HG03175 (cell line): ENCODE data around the gene FBXO11.
A peak's percentile ranks its signal among the peaks of the same experiment; 100 is the strongest.
"Not testable (repeated sequence)": the region's sequence is repeated elsewhere in the genome, so short reads cannot be mapped to it uniquely, and the experiment has no call there.

Experiments used
- ATAC-seq: cut with Tn5 transposase; IDR thresholded peaks from one replicate; pipeline ENCODE4 v1.9.1; 2021; ENCODE audit warnings: mild to moderate bottlenecking, moderate library complexity; ENCODE audit not compliant: unreplicated experiment

FBXO11 gene

GRCh38 chr2:47899915-47900816 lies 6.1 kb downstream of the FBXO11 start:
- no peak for ATAC-seq

DNA sequence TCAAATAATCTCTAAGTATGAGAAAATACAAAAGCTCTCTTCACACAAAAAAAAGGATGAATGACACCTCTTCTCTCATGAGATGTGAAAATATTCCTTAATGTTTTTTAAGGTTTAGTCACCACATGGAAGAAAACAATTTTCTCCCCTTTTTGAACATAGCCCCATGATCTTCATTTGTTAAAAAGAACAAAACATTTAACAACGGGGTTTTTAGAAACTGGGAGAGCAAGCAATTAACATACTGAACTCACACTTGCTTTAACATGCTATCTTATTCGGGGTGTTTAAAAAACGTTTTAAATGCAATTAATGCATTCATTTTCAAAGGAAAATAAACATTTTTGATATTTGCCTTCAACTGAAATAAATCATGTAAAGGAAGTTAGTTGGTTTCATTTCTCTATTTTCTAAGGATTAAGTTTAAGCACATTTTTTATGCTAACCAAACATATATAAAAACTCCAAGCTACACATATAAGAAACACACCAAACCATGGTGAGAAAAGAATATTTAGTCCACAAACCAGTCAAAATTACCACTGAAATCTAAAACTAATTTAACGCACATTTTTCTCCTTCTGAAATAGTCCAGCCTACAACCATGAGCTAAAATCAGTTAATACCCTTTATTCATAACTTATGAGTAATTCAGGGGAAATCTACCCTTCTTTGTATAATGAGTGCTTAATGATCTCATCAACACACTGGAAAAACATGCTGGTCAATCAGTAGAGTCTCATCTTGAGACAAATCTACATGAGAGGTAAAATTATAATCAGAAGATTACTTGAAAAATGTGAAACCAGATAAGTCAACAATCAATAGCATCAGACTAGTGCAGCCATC lies 8.2 kb downstream of the FBXO11 start:
- peak; percentile 57 for ATAC-seq

GRCh38 chr2:47897191-47897882 lies 9.0 kb downstream of the FBXO11 start:
- ATAC-seq: not testable (repeated sequence)

- ATAC-seq: no peak
Observed at GRCh38 chr2:47896450-47896968, 9.8 kb downstream of the FBXO11 start.

DNA sequence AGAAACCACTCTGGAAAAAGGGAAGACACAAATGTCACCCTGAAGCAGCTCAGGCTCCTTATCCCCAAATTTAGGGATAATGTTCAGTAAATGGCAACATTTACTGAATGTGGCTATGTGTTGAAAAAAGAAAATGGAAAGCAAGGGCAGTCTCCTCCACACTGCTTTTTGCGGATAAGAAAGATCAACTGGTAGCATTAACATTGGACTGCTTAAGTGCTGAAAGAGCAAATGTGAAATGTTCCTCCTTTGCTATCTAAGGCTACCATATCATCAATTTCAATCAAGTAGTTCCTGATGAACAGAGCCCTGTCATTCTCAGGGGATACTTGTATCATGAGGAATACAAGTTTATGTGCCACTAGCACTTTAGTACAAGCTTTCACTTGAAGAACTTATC lies 12.5 kb downstream of the FBXO11 start:
- ATAC-seq: no peak

DNA sequence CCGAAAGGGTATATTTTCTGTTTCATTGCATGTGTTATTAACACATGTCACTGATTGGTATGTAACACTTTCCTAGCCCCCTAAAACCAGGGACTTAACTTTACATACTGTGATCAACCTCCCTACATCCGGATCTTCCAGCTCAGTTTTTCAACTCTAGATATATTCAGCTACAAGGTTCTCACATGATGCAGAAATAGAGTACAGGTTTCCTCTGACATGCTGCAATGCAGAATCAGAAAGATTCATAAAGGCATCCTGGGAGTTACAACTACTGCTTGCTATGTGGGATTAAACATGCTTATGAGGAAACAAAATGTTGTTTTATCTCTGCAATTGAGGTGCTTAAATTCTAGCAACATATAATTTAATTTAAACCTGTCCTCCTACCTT lies 14.0 kb downstream of the FBXO11 start:
- no peak for ATAC-seq

DNA sequence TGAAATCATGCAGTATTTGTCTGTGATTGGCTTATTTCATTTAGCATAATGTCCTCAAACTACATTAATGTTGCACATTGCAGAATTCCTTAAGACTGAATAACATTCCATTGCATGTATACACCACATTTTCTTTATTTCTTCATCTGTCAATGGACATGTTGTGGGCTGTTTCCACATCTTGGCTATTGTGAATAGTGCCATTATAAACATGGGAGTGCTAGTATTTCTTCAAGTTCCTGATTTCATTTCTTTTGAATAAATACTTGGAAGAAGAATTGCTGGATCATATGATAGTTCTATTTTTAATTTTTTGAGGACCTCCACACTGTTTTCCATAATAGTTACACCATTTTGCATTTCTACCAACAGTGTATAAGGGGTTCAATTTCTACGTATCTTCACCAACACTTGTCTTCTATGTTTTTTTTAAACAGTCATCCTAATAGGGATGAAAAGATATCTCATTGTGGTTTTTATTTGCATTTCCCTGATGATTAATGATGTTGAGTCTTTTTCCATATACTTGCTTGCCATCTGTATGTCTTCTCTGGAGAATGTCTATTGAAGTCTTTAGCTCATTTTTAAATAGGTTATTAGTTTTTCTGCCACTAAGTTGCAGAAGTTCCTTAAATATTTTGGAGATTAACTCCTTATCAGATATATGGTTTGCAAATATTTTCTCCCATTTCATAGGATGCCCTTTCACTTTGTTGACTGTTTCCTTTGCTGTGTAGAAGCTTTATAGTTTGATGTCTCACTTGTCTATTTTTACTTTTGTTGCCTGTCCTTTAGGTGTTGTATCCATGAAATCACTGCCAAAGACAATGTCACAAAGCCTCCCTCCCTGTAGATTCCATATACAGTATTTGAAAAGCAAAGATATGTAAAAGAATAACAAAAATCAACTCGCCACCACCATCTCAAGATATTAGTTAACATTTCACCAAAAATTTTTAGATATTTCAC lies 14.6 kb downstream of the FBXO11 start:
- ATAC-seq: no peak

DNA sequence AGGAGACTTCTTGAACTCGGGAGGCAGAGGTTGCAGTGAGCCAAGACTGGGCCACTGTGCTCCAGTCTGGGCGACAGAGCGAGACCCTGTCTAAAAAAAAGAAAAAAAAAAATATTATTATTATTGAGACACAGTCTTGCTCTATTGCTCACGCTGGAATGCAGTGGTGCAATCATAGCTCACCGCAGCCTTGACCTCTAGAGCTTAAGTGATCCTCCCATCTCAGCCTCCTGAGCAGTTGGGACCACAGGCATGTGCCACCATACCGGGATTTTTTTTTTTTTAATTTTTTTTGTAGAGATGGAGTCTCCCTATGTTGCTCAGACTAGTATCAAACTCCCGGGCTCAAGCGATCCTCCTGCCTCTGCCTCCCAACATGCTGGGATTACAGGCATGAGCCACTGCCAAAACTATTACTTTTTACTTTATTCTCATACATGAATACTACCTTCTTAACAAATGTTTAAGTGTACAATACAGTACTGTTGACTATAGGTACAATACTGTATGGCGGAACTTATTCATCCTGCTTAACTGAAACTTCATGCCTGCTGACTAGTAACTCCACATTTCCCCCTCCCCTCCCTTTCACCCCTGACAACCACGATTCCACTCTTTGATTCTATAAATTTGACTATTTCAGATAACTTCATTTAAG lies 15.5 kb downstream of the FBXO11 start:
- no peak for ATAC-seq

DNA sequence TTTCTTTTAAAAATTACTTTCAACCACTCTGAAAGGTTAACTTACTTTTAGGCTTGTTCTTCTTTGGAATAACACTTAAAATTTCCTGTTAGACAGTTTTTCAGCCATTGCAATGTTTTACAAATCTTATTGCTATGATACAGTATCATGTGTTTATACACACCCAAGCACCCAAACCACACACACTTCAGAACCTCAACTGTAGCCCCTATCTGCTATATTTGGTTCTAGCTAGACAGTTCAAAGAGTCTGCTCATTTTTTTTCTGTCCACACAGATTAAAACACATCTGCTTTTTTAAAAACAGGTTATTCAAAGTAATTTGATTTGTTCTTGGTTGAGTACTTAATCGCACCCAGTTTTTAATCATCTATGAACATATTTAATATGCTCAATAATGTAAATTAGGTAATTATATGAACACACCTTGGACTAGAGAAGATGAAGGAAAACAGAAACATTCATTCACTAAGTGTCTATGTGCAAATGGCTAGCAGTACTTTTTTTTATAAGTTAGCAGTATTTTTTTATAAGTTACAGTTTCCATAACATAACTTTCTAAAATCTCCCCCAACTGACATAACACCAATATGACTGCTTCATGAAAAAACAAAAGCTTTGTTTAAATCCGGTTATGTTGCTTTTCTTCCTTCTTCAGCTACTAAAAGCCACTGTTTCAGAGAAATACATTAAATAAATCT lies 17.6 kb downstream of the FBXO11 start:
- ATAC-seq: peak; percentile 74

DNA sequence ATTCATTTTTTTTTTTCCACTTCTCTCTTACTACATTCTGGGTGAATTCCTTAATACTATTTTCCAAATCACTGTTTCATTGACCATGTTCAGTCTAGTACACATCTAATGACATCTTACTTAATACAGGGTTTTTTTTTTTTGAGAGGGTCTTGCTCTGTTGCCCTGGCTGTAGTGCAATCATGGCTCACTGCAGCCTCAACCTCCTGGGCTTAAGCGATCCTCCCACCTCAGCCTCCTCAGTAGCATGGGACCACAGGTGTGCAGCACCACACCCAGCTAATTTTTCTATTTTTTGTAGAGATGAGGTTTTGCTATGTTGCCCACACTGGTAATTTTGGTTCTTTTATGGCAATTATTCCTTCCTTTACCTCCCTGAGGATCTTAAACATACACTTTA lies 29.4 kb downstream of the FBXO11 start:
- ATAC-seq: no peak

DNA sequence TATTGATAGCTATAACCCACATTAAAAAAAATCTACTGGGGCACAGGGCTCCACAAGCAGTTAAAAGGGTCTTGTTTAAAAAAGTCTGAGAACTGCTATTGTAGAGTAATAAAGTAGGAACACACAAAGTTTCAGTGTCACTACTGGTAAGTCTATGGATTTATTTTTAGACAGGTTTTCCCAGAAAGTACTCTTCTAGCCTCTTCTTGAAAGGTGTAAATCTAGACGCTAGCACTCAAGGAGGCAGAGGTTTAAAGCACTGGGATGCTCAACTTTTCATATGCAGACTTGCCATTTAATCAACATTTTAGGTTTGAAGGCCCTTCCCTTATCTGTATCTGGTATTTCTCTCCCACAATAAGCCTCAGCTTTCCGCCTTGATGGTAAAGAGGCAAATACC lies 33.4 kb downstream of the FBXO11 start:
- no peak for ATAC-seq

DNA sequence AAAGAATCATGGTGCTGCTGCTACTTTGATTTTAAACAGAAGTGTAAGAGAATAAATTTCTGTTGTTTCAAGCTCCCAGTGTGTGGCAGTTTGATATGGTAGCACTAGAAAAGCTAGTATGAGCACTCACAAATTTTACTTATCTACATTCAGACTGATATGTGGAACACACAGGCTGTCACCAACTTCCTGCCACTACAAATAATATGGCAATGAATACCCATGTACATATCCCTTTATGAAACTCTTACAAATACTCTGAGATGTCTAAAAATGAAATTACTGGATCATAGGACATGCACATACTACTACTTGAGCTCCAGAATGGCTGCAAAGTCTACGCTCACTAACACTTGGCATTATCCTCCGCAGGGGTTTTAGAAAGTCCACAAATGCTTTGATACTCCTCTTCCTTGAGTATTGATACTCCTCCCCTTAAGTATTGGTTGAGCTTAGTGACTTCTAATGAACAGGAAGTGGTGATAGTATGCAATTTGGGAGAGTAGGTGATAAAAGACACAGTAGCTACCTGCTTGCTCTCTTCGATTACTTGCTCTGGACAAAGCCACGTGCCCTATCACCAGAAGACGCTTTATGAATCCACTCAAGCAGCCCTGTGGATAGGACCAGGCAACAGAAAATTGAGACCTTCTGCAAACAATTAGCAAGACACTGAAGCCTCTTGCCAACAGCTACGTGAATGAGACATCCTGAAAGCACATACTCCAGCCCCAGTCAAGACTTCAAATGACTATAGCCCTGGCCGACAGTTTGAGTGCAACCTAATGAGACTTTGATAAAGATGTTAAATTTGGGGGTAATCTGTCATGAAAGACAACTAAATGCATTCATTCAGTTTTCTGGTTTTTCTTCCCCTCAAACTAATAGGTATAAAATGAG lies 35.4 kb downstream of the FBXO11 start:
- no peak for ATAC-seq

GRCh38 chr2:47869859-47870595 lies 36.3 kb downstream of the FBXO11 start:
- ATAC-seq: no peak

GRCh38 chr2:47868611-47869352 lies 37.5 kb downstream of the FBXO11 start:
- ATAC-seq: no peak

DNA sequence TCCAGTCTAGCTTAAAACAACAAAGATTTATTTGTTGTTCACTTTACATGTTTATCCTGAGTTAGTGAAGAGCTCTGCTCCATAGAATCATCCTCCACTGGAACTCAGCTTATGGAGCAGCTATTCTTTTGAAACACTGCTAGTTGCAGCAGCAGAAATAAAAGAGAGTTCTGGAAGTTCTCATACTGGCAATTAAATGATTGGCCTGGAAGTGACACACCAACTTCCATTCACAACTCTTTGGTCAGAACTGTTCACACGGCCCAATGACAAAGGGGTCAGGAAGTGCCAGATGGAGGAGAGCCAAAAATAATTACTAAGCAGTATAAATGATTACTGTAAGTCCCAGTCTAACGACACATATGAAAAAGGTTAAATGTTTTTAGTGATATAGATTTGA lies 39.1 kb downstream of the FBXO11 start:
- ATAC-seq: no peak

- ATAC-seq: no peak
Observed at GRCh38 chr2:47864566-47864965, 41.7 kb downstream of the FBXO11 start.
